GM19452 (cell line): ENCODE results near the gene PHLDA2.
"Not testable (repeated sequence)": the region's sequence is repeated elsewhere in the genome, so short reads cannot be mapped to it uniquely, and the experiment has no call there.

Source experiments
- ATAC-seq: cut with Tn5 transposase; IDR thresholded peaks from one replicate; pipeline ENCODE4 v1.9.1; 2021; ENCODE audit not compliant: unreplicated experiment

Gene PHLDA2

GRCh38 chr11:2915473-2915872, 13.7 kb downstream of the PHLDA2 start:
- no peak for ATAC-seq

GRCh38 chr11:2914455-2915195, 14.6 kb downstream of the PHLDA2 start:
- ATAC-seq, result no peak

- ATAC-seq, result no peak
Observed at GRCh38 chr11:2913776-2914175, 15.4 kb downstream of the PHLDA2 start.

GRCh38 chr11:2913019-2913431, 16.2 kb downstream of the PHLDA2 start:
- no peak for ATAC-seq

GRCh38 chr11:2912498-2912897, 16.7 kb downstream of the PHLDA2 start:
- no peak for ATAC-seq

GRCh38 chr11:2911785-2912391, 17.3 kb downstream of the PHLDA2 start:
- no peak for ATAC-seq

GRCh38 chr11:2911088-2911784, 18.0 kb downstream of the PHLDA2 start:
- no peak for ATAC-seq

GRCh38 chr11:2910401-2910955, 18.7 kb downstream of the PHLDA2 start:
- ATAC-seq, result no peak

- no peak for ATAC-seq
Observed at GRCh38 chr11:2909133-2909902, 19.9 kb downstream of the PHLDA2 start.

- no peak for ATAC-seq
Observed at GRCh38 chr11:2908130-2908529, 21.1 kb downstream of the PHLDA2 start.

GRCh38 chr11:2905299-2905698, 23.9 kb downstream of the PHLDA2 start:
- not testable (repeated sequence) for ATAC-seq

- ATAC-seq, result no peak
Observed at GRCh38 chr11:2904153-2905052, 24.8 kb downstream of the PHLDA2 start.

GRCh38 chr11:2903672-2904011, 25.6 kb downstream of the PHLDA2 start:
- no peak for ATAC-seq

- no peak for ATAC-seq
Observed at GRCh38 chr11:2902784-2903671, 26.2 kb downstream of the PHLDA2 start.

GRCh38 chr11:2901854-2902783, 27.1 kb downstream of the PHLDA2 start:
- ATAC-seq, result peak; percentile 93

- no peak for ATAC-seq
Observed at GRCh38 chr11:2901196-2901796, 27.9 kb downstream of the PHLDA2 start.

- no peak for ATAC-seq
Observed at GRCh38 chr11:2899080-2899783, 30.0 kb downstream of the PHLDA2 start.
